Type B pancreatic cell (in vitro differentiated cells): ENCODE measurements around the gene FOXE3. TPM values are rescaled to one million over a fixed set of nuclear protein-coding genes. Genes with fewer than 3 reads are reported as not detected.

Experiments
- DNase-seq: peaks from one replicate; pipeline ENCODE4 v3.0.0; 2021; ENCODE audit warnings: mixed read lengths; ENCODE audit not compliant: unreplicated experiment; ENCODE audit errors: extremely low spot score
- H3K27ac Mint-ChIP-seq: 2 replicates; pipeline ENCODE4 v1.8.0; 2021; ENCODE audit warnings: mild to moderate bottlenecking, mixed read lengths
- H3K27me3 Mint-ChIP-seq: 2 replicates; pipeline ENCODE4 v1.8.0; 2021; ENCODE audit warnings: mixed read lengths
- H3K36me3 Mint-ChIP-seq: 2 replicates; pipeline ENCODE4 v1.8.0; 2021; ENCODE audit warnings: mixed read lengths
- H3K4me1 Mint-ChIP-seq: one replicate; pipeline ENCODE4 v1.8.0; 2021; ENCODE audit warnings: mixed read lengths; ENCODE audit not compliant: unreplicated experiment
- H3K4me3 Mint-ChIP-seq: 2 replicates; pipeline ENCODE4 v1.8.0; 2021; ENCODE audit warnings: mild to moderate bottlenecking, mixed read lengths
- H3K9me3 Mint-ChIP-seq: 2 replicates; pipeline ENCODE4 v1.8.0; 2021; ENCODE audit warnings: mixed read lengths
- total RNA-seq: library from RNA; stranded (reverse); gene quantifications from 2 replicates; pipeline ENCODE4 v1.2.1, GENCODE V29; 2021; ENCODE audit warnings: low replicate concordance
- TF ChIP-seq, protein P1 (sequence below): fragments of 200-600 bp; sonication (generic); conservative IDR thresholded peaks from 2 replicates; pipeline ENCODE4 v1.5.0; 2021; ENCODE audit warnings: antibody characterized with exemption, mild to moderate bottlenecking

The FOXE3 gene
- total RNA-seq, 1 donor from 2014 or later = 0.14 TPM

GRCh38 chr1:47424336-47424982, 8.4 kb downstream of the FOXE3 start:
- Mint-ChIP-seq H3K36me3 (no peaks in the 10 kb centered on the region), H3K27me3 (peaks cover 78% of the 10 kb centered on the region), H3K9me3 (no peaks in the 10 kb centered on the region), H3K4me3 (no peak overlapping the region), H3K4me1 (peaks cover 8% of the 10 kb centered on the region), H3K27ac (no peak overlapping the region)
- TF ChIP-seq, protein P1, sequence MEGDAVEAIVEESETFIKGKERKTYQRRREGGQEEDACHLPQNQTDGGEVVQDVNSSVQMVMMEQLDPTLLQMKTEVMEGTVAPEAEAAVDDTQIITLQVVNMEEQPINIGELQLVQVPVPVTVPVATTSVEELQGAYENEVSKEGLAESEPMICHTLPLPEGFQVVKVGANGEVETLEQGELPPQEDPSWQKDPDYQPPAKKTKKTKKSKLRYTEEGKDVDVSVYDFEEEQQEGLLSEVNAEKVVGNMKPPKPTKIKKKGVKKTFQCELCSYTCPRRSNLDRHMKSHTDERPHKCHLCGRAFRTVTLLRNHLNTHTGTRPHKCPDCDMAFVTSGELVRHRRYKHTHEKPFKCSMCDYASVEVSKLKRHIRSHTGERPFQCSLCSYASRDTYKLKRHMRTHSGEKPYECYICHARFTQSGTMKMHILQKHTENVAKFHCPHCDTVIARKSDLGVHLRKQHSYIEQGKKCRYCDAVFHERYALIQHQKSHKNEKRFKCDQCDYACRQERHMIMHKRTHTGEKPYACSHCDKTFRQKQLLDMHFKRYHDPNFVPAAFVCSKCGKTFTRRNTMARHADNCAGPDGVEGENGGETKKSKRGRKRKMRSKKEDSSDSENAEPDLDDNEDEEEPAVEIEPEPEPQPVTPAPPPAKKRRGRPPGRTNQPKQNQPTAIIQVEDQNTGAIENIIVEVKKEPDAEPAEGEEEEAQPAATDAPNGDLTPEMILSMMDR = peak; percentile 84
- DNase-seq = no peak

- no peaks in the 10 kb centered on the region for H3K36me3 Mint-ChIP-seq
- peaks cover 85% of the 10 kb centered on the region for H3K27me3 Mint-ChIP-seq
- H3K4me1 Mint-ChIP-seq = peaks cover 38% of the 10 kb centered on the region
- H3K9me3 Mint-ChIP-seq = no peaks in the 10 kb centered on the region
- H3K27ac Mint-ChIP-seq = no peak overlapping the region
- TF ChIP-seq, protein P1 = no peak
- DNase-seq = no peak
- H3K4me3 Mint-ChIP-seq = no peak overlapping the region
Observed at GRCh38 chr1:47431534-47431933, 15.4 kb downstream of the FOXE3 start.

DNA sequence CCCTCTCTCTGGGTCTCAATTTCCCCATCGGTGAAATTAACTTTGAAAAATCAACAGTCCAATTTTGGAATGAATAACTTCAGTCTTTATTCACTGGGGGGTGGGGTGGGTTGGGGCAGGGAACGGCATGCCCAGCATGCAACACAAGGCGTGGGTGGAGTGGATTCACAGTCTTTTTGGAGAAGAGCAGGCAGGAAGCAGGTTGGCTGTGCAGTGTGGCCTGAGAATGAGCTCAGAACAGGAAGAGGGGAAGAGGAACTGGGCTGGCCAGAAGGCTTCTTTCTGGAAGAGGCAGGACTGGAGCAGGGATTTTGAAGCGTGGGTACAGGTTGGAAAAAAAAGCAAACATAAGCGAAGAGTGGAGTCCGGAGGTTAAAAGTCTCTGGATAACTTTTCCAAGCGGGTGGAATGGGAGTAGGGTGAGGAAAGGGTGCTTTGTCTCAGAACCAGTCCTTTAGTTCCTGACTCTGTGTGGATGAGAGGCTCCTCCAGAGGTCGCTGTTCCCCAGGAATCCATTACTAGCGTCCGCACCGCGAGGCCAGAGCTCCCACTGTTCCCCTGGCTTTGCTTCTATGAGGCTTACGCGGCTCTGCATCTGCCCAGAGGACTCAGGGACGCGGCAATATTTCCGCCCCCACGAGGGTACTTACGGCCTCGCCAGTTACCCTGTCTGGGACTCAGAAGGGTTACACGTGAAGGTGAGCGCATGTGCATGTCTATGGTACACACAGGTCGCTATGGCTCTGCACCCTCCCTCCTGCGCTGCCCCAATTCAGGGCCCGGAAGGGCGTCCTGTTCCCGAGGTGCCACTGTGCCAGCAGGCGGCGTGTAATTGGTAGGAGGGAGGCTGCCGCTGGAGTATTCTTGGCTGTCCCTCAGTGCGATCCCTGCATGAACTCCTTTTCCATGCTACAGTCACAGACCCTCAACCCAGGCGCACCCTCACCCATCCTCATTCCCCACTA, 16.3 kb downstream of the FOXE3 start:
- Mint-ChIP-seq H3K27ac (peak overlapping the region; percentile 56), H3K9me3 (no peaks in the 10 kb centered on the region), H3K27me3 (peaks cover 84% of the 10 kb centered on the region), H3K36me3 (no peaks in the 10 kb centered on the region), H3K4me3 (peak overlapping the region; percentile 76), H3K4me1 (peaks cover 39% of the 10 kb centered on the region)
- TF ChIP-seq, protein P1 = peak; percentile 92
- DNase-seq = peak; percentile 89

- H3K4me1 Mint-ChIP-seq = peaks cover 36% of the 10 kb centered on the region
- TF ChIP-seq, protein P1 = no peak
- H3K9me3 Mint-ChIP-seq = no peaks in the 10 kb centered on the region
- no peaks in the 10 kb centered on the region for H3K36me3 Mint-ChIP-seq
- H3K4me3 Mint-ChIP-seq = peak overlapping the region; percentile 76
- no peak for DNase-seq
- H3K27ac Mint-ChIP-seq = peak overlapping the region; percentile 56
- peaks cover 79% of the 10 kb centered on the region for H3K27me3 Mint-ChIP-seq
Observed at GRCh38 chr1:47433037-47433421, 16.9 kb downstream of the FOXE3 start.

DNA sequence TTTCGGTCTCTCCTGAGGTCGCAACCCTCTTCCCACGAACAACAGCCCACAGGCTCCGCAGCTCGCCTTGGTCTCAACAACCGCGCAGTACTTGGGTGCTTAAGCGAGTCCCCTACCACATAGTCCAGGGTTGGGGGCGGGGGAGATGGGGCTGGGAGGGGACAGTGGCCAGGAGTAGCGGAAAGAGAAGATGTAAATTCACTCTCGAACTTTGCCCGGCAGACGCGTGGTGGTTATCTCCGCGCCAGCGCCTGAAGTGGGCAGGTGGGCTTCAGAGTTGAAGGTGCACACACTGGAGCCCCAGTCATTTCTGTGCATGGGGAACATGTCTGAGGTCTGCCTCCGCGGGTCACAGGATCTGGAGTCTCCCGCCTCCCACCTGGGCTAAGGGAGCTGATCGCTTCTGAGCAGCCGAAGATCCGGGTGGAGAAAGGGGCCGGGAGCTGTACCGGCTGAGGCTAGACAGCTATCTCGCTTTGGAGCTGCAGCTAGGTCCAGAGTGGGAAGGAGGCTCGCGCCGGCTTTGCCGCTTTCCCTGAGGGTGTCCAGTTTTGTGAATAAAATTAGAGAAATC, 17.5 kb downstream of the FOXE3 start:
- Mint-ChIP-seq H3K27me3 (peaks cover 76% of the 10 kb centered on the region), H3K4me3 (peak overlapping the region; percentile 81), H3K4me1 (peaks cover 36% of the 10 kb centered on the region), H3K9me3 (no peaks in the 10 kb centered on the region), H3K27ac (no peak overlapping the region), H3K36me3 (no peaks in the 10 kb centered on the region)
- no peak for DNase-seq
- TF ChIP-seq, protein P1 = no peak
